Stimulated activated CD4-positive, alpha-beta T cell treated with anti-CD3 and anti-CD28 coated beads, TNF-alpha, amount 100 ng/mL, for 1 hour (primary cell): Measurements from ENCODE around the gene RRP1.

Source experiments
- DNase-seq, 3 donors: peaks; one replicate each; pipeline ENCODE4 v3.0.0-alpha.2; 2020; ENCODE audit warnings: low read depth in 3 of 3, low spot score in 1 of 3

The RRP1 gene

DNA sequence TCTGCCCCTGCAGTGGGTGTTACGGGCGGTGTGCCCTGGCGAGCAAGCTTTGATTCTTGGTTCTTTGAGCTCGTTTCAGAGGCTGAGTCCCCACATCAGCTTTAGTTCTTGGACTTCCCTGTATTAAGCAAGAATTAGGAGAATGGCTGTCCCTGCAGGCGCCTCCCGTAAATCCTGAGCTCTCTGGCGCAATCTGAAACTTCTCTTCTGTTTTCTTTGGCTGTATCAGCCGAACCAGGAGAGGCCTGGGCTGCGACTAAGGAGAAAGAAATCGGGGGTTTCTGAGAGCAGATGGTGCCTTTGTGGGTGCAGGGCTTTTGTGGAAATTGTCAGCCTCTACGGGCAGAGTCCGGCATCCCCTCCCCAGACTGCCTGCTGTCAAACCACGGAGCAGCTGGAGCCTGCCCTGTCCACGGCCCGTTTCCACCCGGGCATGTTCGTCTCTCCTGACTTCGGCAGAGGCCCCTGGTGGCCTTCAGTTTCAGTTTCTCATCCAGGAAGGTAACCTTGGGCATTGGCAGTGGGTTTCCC lies 31.2 kb upstream of the RRP1 start:
- no peak for DNase-seq

DNA sequence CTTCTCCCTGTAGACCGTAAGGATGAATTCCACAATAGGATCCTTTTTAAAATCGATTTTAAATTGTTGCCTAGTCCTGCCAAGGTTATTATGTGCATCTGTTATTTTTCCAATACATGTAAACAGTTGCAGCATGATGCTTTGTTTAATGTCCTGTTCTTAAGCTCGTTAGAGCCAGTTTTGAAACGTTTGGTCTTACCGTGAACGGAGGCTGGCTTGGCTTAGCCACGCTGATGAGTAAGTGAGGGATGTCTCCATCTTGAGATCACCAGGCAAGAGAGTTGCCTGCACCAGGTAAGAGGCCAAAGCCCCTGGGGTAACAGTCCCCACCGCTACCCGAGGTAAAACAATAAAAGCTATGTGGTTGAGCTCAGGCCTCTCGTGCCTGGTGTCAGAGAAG lies 30.6 kb upstream of the RRP1 start:
- no peak for DNase-seq

DNA sequence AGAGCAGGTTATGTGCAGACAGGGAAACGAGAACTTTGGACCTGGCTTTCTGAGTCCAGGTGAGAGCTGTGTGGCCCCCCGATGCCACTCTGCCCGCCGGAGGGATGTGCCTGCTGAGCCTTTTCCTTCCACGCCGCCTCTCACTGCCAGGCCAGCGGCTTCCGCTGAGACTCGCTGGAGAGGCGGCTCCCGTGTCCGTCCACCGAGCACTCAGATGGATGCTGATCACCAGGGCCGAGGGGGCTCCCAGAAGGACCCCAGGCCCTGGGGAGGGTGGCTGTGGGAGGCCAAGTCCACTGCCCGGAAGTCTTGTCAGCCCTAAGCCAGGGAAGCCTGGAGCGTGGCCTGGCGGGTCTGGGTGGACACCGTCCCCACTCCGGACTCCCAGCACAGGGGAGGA lies 29.7 kb upstream of the RRP1 start:
- no peak for DNase-seq

DNA sequence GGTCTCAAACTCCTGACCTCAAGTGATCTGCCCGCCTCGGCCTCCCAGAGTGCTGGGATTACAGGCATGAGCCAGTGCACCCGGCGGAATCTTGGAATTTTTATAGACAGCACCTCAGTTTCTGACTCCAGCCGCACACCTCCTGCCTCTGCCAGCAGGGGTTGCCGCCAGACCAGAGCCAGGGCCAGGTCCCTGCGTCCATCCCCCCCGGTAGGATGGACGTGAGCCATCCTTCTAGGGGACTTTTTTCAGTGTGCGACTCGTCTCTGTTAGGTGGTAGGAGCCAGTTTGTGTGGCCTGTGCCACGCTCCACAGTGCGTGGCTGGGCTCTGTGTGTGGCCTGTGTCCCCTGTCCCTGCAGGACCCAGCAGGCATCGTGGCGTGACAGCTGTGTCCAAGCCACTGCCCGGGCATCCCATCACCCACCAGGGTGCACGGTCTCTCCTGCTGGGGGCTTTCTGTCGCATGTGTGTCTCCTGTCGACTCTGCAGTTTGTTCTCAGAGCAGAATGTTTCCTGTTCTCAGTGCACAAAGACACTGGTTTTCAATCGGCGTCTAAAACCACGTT lies 28.9 kb upstream of the RRP1 start:
- DNase-seq = no peak

DNA sequence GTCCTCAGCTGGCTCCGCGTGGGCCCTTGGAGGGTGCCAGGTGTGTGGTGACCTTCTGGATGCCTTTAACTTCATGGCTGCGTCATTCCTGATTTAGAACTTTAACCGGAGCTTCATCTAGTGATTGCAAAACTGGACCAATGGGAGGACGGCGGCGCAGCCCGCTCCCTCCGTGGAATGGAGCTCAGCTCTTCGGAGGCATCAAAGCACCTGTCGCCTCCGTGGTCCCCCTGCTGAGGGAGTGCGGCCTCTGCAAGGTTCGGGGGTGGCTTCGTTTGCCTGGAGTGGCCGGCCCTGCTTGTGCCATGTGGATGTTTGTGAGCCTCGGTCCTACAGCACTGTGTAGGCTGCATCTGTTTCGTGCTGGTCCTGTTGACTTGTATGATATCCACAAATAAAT lies 27.5 kb upstream of the RRP1 start:
- DNase-seq = no peak

DNA sequence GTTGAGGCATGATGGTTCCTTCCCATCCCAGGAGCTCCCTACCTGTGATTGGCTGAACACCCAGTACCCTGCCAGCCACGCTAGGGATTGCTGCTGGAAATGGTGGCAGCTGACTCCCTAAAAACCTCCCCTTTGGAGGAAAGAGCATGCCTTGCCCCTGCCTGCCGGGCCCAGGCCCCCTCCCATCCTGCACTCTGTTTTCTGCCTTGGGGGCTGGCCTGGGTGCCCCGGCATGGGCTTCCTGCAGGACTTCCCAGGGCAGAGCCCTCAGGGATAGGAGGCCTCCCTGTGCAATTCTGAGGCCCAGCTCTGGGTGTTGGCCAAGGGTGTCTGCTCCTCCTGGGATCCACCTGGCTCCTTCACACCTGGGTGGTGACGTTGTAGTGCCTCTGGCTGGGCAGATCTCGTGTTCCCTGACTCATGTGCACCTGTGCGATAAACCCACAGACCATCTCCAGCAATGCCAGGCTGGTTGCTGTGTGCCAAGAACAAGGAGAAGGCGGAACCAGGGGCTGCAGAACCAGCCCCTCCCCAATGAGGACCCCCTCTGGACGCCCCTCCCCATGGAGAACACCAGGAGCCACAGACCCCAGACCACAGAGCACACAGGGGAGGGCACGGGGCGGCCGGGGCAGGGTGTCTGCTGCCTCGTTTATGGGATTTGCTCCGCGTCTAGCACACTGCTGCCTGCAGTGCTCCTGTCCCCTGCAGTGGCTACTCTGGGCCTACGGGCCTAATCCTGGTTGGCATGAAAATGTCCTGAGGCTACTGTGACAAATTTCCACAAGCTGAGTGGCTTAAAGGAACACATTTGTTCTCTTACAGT lies 26.9 kb upstream of the RRP1 start:
- no peak for DNase-seq

DNA sequence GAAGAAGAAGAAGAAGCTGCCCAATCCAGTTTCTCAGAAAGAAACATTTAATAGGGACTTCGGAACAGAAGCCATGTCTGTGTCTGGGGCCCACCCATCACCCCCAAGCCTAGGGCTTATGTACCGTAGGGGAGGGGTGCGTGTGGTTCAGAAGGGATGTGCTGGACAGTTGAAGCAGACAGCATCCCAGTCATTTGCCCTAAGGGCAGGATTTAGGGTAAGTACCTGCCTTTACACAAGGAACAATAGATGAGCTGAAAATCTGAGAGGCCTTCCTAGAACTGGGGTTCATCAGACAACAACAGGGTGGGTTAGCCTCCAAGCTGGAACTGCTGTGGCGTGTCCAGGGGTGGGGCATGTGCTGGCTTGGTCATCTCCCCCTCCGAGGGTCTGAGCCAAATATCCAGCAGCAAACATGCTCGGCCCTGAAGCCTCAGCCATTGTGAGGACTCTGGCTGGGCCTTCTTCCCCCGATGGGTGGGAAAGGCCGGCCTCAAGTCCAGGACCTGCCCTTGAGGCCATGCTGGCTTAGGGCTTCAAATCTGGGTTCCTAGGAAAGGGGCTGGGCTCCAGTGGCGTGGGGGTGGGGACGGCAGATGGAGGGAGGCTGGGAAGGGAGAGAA lies 25.4 kb upstream of the RRP1 start:
- no peak for DNase-seq

DNA sequence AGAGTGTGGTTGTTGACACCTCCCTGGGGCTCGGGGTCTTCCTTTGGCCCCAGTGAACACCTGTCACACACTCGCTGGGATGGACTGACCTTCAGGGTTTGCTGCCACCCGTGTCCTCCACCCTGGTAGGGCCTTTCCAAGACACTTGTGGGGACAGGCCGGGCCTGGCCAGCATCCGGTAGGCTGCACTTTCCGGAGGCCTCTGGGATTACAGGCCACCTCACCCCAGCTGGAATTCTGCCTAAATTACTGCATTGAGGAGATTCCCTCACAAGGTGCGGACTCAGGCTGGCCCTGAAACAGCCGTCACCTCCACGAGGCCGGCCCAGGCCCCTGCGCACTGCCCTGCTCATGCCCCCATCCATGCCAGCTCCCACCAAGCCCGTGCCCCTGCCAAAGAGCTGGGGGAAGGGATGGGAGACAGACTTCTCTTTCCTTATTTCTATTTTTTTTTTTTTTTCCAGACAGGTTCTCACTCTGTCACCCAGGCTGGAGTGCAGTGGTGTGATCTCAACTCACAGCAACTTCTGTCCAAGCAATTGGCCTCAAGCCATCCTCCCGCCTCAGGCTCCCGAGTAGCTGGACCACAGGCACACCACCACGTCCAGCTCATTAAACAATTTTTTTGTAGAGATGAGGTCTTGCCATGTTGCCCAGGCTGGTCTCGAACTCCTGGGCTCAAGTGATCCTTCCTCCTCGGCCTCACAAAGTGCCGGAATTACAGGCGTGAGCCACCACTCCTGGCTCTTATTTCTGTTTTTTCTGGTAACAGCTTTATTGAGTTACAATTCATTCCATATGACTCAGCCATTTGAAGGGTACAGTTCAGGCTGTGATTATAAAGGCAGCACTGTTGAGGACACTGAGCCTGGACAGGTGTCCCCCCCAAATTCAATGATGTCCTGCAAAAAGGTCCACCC lies 24.5 kb upstream of the RRP1 start:
- DNase-seq = no peak

DNA sequence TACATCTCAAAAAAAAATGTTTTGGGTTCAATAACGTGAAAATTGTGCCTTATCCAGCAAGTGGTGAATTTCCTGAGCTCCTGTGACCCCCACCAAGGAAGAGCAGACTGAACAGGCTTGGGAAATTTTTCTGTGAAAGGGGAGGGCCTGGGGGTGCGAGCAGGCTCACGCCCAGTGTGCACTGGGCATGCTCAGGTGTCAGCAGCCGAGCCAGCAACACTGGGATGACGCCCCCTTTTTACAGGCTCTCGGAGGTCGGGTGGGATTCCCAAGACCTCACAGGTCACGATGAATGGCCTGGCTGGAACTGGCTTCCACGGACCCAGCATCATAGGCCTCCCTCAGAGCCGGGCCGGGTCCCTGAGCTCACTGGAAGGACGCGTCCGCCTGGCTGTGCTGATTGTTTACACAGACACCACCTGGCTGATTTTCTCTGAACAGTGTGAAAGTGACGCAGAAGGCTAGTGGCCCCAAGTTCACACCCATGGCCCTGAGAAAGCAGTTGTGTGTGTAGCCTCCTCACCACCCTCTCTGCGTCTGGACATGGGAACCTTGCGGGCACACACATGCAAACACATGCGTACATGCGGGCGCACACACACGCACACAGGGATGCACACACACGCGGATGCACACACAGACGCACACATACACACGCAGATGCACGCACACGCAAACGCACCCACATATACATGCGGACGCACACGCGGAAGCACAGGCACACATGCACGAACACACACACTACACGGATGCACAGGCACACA lies 22.5 kb upstream of the RRP1 start:
- DNase-seq = no peak

DNA sequence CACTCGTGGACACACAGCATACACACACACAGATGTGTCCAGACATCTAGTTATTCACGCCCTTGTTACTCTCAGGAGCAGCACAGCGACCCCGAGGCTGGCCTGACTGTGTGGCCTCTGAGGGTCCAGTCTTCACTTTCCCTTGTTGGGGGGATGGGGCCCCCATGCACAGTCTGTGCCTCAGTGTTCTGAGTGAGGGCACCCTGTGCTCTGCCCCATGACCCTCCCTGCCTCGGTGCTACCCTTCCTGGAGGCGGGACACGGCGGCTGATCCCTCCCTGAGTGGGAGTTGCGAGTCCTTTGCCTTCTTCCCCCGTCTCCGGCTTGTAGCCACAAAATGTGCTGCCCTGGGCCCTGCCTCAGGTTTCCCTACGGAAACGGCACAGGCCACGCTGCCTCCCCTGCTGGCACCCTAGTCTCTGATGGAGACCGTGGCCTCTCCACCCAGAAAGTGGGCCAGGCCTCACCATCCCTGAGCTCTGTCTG lies 21.8 kb upstream of the RRP1 start:
- DNase-seq = no peak

DNA sequence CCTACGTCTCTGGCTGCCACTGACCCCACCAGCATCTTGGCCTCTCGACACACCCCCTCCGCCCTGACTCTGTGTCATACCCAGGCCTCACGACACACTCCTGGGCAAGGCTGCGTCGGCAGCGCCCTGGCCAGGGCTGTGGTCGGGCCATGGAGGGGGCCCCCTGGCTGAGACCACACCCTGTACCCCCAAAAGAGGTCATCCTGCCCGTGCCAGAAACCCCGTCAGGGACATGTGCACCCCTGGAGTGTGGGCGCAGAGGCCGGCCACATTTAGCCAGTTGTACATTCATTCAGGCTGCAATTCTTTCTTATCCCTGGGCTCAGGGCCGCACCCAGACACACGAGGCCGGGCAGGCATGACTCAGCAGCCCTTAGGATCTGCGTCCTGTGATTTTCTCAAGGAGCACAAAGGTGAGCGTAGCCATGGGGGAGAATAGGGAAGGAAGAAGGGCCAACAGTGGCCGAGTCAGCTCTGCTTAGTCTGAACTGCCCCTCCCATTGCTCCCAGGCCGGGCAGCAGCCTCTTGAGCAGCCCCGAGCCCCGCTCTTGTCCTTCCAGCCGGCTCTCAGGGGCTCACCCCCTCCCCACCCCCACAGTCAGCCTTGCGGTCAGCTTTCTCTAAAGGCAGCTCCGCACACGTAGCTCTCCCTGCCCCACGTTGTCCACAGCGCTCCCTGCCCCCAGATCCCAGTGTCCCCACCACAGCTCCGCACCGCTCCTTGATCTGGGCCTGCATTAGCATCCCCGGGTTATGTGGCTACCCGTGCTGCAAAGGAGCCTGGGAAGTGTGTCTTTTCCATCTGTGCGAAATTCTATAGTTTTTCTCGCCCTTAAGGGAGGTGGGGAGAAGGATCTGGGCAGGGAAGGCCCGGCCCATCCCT lies 21.2 kb upstream of the RRP1 start:
- DNase-seq = no peak

DNA sequence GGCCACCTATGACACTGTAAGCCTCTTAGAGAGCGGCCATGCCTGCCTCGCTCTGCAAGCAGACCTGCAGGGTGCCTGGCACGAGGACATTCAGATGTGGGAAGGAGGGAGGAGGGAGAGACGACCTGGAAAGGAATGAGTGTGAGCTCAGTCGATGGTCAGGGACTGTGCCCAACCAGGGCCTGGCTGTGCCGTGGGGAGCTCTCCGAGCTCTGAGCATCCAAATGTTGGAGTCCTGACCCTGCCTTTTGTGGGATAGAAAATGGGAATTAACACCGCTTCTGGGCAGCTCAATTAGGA lies 20.6 kb upstream of the RRP1 start:
- no peak for DNase-seq

DNA sequence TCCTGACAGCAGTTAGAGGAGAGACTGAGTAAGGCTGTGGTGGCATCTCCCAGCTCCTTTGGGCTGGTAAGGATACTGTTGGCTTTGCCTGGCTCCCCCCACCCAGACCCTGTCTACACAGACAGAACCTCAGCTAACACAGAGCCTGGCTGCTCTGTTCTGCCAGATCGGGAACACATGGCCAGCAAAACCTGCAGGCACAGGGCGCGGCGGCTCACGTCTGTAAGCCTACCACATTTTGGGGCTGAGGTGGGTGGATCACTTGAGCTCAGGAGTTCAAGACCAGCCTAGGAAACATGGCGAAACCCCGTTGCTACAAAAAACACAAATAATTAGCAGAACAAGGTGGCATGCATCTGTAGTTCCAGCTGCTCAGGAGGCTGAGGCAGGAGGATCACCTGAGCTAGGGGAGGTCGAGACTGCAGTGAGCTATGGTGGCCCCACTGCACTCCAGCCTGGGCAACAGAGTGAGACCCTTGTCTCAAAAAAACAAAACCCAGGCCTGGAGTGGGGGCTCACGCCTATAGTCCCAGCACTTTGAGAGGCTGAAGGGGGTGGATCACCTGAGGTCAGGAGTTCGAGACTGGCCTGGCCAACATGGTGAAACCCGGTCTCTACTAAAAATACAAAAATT lies 19.9 kb upstream of the RRP1 start:
- no peak for DNase-seq

DNA sequence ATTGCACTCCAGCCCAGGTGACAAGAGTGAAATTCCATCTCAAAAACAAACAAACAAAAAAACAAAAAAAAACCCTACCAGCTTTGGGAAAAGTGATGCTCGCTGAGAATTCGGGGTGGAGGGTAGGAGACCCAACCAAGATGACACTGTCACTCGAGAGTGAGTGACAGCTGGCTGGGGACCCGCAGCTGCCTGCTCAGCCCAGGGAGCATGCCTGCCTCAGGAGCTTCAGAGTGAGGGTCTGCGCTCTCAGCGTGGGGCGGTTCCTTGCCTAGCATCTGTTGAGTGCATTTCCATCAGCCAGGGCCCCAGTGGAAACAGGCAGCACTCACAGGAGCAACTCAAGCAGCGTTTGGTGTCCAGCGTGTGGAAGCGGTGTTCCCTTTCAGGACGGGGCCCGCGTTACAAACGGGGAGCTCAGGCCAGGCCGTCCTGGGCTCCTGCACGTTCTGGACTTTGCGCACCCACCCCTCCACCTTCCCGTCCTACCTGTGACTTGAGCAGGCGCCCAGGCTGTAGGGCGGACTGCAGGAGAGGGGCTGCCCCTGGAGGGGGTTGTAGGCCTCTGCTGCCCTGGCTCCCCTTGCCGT lies 19.2 kb upstream of the RRP1 start:
- no peak for DNase-seq

DNA sequence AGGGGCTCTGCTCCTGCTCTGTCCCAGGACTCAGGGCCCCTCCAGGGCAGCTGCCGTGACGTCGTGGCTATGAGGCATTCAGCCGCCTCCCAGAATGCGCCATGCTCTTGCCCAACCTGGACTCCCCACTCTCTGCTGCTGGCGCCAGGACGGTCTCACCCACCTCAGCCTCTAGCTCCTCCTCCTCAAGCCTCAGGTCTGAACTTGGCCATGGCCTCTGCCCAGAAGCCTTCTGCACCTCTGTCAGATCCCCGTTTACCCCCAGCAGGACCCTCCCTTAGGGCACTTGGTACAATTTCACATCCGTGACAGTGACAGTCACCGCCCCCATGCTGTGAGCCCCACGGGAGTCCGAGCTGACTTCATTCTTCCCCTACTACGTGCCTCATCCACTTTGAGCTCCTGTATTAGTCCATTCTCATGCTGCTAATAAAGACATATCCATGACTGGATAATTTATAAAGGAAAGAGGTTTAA lies 18.1 kb upstream of the RRP1 start:
- DNase-seq = no peak

DNA sequence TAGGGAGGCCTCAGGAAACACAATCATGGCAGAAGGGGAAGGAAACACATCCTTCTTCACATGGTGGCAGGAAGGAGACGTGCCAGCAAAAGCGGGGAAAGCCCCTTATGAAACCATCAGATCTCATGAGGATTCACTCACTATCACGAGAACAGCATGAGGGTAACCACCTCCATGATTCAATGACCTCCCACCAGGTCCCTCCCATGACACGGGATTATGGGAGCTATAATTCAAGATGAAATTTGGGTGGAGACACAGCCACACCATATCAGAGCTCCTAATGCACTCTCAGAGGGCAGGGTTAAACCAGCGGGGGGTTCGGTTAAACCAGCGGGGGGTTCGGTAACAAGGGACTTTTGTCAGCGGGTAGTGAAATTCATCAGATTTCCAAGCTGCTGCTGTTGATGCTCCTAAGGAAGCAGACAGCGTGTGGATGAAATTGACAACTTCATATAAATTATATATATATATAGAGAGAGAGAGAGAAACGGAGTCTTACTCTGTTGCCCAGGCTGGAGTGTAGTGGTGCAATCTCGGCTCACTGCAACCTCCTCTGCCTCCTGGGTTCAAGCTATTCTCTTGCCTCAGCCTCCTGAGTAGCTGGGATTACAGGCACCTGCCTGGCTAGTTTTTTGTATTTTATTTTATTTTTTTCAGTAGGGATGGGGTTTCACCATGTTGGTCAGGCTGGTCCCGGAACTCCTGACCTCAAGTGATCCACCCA lies 17.5 kb upstream of the RRP1 start:
- no peak for DNase-seq

DNA sequence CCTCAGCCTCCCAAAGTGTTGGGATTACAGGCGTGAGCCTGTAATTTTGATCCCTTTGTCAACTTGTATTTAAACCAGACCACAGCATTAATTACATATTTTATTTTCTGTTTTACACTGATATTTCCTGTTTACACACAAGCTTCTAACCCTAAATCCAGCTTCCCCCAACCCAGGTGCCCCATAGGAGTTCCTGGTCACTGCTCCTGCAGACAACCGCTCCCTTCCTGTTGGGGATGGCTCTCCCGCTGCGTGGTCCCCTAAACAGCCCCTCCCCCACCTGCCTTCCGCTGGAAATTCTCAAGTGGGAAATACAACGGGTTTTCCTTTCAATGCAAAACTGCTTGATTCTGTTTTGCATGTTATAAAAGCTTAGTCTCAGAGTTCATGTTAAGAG lies 17.0 kb upstream of the RRP1 start:
- no peak for DNase-seq

DNA sequence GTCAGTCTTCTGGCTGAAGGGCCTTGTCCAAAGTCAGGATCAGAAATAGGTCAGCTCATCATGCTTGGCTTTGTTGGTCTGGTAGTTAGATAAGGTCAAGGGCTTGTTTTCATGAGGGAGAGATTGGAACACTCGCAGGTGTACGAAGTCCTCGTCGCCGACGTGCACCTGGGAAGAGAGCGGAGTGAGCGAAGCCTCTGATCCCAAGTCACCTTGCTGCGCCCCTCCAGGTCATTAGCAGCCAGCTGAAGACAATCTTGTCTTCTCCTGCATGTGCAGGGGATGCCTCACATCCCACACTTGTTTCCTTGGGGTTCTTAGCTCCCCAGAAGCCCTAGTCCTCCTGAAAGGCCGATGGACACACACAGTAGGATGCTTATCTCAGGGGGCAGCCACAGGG lies 15.2 kb upstream of the RRP1 start:
- no peak for DNase-seq
